NCI-H2171 treated with DMSO at 0.1 percent for 48 hours (cell line): Measurements from ENCODE around the gene SHANK2.
"Not testable (repeated sequence)": the region's sequence is repeated elsewhere in the genome, so short reads cannot be mapped to it uniquely, and the experiment has no call there.

Experiments
- DNase-seq: peaks from one replicate; lab custom pipeline; 2025; lab: John Stamatoyannopoulos, UW

The SHANK2 gene

DNA sequence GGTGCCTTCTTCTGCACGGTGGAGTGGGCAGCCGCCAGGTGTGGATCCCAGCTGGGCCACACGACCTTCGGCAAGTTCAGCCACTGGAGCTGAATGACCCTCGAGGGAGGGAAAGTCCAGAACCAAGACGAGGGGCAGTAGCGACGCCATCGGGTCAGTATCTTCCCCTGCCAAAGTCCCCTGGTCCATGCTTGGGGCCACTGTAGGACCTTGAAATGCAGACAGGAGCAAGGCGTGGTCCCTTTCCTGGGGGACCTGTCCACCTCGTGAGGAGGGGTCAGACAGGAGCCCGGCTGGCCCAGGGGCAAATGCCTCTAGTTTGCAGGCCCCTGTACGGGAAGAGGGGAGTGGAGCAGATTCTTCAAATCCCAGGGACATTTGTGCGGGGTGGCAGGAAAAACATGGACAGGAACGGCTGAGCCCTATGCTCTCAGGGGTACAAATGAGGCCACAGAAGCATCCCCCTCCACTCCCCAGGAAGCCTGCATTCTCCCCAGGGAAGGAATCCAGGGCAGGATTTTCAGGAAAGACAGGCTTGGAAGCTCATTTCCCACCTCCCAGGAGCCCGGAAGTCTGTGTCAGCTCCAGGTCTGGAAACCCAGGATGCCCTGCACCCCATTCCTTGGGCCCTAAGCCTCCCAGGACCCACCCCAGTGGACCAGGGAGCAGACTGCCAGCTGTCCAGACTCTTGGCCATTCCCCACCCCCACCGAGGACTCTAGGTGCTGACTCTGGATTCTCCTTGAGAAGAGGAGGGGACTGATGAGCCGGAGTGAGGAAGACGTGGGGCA lies 6.6 kb downstream of the SHANK2 start:
- DNase-seq, result no peak

DNA sequence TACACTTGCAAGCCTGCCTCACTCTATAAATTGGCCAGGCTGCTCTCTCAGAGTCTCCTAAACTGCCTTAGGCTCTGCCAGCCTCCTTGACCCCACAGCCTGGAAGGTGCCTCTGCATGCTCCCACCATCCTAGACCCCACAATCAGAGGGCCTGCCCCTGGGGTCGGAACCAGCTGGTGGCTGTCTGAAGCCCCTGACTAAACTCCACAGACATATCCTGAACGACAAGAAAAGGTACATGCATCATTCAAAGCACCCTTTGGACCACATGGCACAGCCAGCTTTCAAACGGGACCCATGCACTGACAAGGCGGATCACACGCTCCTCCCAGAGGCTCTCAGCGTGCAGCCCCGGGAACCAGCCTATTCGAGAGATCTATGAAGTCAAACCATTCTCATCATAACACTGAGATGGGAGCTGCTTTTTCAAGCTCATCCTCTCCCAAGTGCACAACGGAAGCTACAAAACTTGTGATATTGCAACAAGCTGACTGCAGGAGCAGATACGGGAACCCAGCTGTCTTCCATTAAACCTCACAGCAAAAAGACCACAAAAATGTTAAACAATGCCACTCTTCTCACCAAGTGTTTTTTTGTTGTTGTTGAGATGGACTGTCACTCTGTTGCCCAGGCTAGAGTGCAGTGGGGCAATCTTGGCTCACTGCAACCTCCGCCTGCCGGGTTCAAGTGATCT lies 8.1 kb downstream of the SHANK2 start:
- DNase-seq, result no peak

DNA sequence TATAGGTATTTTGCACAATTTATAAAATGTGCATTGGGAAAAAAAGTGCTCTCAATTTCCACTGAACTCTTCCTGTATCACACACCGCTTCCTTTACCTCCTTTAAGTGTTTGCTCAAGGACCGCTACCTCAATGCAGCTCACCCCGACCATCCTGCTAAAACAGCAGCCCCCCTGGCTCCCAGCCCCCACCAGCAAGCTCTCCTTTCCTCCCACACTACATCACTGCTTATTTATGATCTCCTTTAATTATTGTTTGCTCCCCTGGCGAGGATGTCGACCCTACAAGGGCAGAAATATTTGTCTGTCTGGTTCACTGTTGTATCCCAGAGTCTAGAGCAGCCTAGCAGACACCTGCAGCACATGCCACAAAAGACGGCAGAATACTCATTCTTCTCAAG lies 10.0 kb downstream of the SHANK2 start:
- no peak for DNase-seq

DNA sequence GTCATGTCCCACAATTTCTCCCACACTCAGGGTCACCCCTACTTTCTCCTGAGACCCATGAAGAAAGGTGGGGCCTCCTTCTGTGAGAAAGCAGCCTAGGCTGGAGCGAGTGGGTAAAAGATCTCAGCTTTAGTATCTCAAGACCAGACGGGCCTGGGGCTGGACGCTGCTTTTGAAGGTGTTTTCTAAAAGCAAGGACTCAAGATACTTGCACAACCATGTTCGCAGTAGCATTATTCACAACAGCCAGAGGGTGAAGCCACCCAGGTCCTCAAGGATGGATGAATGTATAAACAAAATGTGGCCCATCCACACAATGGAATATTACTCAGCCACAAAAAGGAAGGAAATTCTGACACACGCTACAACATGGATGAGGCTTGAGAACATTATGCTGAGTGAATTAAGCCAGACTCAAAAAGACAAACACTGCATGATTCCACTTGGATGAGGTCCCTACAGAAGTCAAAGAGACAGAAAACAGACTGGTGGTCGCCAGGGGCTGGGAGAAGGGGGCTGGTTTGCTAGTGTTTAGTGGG lies 10.6 kb downstream of the SHANK2 start:
- no peak for DNase-seq

DNA sequence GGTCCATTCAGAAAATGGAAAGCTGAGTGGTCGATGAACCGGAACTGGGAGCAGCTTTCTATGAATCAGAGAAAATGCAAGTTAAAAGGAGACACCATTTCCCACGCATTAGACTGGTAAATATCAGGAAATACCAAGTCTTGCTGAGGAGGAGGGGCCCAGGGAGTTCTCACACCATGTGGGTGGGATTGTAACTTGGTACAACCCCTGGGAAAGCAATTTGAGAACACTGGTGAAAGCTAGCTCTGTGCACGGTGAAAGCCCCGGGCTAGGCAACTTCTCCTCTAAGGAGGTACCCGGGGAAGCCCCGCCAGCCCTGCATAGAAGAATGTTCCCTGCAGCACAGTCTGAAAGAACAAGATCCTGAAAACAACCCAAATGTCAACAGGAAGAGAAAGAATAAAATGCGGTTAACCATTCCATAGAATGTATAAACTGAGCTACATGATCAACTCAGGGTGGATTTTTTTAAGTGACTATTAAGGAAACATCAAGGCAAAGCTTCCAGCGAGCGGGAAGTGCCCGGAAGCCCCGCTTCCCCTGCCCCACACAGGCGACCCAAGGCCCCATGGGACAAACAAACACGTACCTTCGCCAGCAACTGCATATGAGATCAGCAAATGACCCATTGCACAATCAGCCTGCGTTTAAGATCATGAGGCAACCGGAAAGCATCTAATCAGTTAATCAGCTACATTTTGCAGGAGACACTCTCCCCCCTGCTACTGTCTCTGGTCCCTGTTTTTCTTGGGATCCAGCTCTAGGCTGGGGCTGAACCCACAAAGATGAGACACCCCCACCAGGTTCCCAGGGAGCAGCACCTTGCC lies 11.3 kb downstream of the SHANK2 start:
- DNase-seq, result peak; percentile 3

DNA sequence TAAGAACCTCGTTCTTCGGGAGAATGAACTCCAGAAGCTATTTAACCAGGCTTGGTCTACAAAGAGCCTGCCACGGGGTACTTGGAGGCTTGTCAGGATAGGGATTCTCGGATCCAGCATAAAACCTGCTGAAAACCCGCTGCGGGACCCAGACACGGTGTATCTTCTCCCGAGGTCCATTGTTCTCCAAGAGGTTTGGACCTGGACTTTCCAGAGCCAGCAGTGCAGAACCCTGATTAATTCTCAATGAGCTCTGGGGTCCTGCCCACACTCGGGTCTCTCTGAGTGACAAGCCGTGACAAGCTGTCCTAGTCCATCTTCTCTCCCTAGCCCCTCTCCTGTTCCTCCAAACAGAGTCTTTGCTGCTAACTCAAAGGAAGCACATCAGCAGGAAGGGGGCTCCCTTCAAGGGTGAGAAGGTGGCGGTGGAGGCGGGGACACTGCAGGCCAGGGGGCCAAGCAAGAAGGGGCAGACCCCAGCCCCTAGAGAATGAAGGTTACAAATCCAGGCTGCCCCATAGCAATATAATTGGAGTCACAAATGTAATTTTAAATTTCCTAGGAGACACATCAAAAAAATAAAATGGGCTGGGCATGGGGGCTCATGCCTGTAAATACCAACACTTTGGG lies 12.2 kb downstream of the SHANK2 start:
- no peak for DNase-seq

DNA sequence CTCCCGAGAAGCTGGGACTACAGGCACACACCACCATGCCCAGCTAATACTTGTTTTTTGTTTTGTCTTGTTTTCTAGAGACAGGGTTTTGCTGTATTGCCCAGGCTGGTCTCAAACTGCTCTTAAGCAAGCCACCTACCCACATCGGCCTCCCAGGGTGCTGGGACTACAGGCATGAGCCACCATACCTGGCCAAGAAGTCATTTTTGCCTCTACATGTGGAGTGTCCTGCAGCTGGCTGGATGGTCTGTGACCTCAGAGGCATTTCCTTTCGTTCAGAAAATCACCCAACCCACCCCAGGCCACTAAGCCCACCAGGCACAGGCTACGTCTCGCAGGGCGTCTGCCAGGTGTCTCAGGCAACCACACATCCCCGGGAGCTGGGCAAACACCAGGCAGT lies 12.8 kb downstream of the SHANK2 start:
- DNase-seq, result no peak

DNA sequence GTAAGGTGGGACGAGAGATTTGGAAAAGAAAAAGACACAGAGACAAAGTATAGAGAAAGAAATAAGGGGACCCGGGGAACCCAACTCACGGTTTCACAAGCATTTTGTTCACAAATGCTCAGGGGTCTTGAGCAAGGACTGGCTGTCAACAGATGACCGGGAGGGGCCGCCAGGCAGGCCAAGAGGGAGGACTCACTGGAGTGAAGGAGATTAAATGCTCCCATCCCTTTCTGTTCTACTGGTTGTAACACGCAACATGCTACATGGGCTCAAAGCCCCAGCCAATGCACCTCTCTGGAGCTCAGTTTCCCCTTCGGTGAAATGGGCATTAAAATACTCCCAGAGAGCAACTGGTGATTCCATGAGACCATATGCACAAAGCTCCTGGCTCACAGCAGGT lies 13.4 kb downstream of the SHANK2 start:
- DNase-seq, result no peak

DNA sequence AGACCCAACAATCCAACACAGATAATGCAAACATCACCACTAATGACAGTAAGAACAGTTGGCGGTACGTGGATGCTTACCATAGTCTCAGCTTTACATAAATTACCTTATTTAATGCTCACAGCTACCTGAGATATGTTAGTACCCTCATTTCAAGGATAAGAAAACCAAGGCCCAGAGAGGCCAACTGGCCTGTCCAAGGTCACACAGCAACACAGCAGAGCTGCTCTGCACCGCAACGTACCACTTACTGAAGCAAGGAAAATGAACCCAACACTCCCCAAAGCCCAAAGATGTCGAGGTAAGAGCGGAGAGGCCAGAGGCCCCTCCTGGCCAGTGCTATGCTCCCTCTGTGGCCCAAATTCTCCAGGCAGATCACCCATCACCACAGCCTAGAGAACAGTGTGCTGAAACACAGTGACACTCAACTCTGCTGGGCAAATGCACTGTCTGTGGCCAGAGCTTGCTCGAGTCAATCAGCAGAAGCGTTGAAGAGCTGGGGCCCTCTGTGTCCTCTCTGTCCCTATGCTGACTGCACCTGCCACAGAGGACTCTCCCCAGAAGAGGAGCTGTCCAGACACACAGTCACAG lies 14.0 kb downstream of the SHANK2 start:
- no peak for DNase-seq

DNA sequence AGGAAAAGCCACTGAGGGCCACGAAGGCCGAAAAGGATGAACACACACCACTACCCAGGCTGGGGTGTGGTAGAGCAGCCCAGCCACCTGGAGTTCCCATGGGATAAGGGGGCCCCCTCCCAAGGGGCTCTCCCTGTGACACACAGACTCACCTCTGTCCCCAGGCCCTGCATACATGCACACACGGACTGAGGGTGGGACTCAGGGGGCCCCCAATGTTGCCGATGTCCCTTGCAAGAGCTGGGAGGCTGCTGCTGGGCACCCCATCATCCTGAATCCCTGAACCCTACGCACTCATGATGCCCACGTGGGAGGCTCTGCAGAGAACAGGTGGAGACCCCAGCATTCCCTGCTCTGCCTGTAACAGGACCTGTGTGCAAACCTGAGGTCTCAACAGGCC lies 14.5 kb downstream of the SHANK2 start:
- no peak for DNase-seq

DNA sequence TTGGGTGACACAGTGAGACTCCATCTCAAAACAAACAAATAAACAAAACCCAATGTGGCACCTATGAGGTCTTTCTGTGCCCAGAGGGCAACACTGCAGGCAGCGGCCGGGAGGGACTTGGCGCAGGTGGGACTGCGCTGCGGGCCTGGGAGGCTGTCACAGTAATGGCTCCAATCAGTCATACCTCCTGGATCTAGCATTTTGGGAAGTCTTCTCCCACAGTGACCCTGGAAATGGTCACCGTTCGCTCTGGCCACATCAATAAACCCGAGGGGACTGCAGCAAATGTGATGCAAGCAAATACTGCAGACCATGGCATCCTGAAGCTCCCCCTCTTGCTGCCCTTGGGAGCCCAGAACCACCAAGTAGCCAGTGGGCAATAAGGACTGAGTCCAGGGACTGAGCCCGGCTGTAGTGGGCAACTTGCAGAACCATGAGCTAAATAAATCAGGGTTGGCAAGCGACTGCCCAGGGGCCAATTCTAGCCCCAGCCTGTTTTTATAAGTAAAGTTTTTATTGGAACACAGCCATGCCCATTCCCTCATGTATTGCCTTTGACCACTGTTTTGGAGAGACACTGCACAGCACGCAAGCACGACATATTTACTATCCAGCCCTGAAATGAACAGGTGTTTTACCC lies 15.4 kb downstream of the SHANK2 start:
- DNase-seq, result no peak

DNA sequence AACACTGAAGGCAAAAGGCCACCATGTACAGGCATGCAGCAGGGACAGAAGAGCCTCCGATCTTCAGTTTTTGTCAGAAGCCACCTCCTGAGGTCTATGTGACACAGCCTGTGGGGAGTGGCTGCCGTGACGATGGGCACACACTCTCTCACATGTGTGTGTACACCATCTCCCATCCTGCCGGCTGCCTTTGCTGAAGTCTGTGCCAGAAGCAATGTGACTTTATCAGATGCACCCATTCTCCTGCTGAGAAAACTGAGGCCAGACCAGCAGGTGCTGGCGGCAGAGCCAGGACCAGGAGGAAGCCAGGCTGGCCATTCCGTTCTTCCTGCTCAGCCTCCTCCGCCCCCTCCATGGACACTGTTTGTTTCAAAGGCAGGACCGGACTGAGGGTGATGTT lies 16.7 kb downstream of the SHANK2 start:
- DNase-seq, result no peak

DNA sequence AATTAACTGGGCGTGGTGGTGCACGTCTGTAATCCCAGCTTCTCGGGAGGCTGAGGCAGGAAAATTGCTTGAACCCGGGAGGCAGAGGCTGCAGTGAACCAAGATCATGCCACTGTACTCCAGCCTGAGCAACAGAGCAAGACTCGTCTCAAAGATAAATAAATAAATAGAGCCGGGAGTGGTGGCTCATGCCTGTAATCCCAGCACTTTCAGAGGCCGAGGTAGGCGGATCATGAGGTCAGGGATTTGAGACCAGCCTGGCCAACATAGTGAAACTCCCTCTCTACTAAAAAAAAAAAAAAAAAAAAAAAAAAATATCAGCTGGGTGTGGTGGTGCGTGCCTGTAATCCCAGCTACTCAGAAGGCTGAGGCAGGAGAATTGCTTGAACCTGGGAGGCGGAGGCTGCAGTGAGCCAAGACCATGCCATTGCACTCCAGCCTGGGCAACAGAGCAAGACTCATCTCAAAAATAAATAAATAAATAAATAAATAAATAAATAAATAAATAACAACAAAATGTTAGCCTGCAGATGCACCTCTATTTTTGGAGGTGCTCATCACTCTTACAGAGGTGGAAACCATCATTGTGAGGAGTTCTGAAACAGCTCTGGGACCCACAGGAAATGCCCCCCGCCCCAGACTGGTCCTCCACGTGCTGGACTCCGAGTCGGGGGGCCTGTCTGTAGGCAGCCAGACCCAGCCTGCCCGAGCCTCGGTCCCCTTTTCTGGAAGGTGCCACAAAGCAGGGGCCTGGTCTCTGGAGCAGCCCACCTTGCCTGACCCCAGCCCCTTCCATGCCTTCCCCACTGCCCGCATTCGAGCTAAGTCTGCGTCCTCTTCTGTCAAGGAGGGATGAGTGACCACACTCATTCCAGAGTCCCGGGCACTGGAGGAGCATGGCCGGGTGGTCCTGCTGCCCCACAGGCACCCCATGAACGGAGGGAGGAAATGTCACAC lies 18.2 kb downstream of the SHANK2 start:
- not testable (repeated sequence) for DNase-seq

DNA sequence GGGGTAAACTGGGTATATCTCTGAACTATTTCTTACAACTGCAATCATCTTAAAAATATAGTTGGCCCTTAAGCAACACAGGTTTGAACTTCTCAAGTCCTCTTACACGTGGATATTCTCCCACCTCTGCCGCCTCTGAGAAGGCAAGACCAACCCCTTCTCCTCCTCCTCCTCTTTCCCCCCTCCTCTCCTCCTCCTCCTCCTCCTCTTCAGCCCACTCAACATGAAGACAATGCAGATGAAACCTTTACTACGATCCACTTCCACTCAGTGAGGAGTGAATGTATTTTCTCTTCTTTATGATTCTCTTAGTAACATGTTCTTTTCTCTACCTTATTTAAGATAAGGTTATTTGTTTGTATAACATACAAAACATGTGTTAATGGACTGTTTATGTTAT lies 20.0 kb downstream of the SHANK2 start:
- no peak for DNase-seq

DNA sequence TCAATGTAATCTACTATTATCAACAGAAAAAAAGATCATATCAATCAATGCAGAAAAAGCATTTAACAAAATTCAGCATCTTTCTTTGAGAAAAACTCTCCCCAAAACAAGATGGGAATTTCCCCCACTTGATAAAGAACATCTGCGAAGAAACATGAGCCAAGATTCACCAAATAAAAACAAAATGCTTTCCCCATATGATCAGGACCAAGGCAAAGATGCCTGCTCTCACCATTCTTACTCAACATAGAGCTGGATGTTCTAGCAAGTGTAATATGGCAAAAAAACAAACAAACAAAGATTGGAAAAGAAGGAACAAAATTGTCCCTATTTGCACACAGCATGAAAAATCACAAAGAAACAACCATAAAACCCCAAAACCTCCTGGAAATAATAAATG lies 23.4 kb downstream of the SHANK2 start:
- no peak for DNase-seq

DNA sequence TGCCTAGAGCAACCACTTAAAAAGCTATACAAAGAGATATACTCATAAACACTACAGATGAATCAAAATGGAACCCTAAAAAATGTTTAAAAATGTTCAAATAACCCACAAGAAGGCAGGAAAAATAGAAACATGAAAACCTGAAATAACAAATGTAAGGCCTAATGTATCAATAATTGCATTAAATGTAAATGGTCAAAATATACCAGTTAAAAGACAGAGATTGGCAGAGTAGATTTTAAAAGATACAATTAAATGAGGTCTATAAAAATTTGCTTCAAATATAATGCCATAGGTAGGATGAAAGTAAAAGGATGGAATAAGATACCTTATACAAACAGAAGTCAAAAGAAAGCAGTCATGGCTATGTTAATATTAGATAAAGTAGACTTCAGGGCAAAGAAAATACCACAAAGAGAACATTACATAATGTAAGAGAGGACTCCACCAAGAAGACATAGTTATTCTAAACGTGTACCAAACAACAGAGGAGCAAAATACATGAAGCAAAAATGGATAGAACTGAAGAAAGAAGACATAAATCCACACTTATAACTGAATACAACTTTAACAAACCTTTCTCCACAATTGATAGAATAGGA lies 25.2 kb downstream of the SHANK2 start:
- no peak for DNase-seq

DNA sequence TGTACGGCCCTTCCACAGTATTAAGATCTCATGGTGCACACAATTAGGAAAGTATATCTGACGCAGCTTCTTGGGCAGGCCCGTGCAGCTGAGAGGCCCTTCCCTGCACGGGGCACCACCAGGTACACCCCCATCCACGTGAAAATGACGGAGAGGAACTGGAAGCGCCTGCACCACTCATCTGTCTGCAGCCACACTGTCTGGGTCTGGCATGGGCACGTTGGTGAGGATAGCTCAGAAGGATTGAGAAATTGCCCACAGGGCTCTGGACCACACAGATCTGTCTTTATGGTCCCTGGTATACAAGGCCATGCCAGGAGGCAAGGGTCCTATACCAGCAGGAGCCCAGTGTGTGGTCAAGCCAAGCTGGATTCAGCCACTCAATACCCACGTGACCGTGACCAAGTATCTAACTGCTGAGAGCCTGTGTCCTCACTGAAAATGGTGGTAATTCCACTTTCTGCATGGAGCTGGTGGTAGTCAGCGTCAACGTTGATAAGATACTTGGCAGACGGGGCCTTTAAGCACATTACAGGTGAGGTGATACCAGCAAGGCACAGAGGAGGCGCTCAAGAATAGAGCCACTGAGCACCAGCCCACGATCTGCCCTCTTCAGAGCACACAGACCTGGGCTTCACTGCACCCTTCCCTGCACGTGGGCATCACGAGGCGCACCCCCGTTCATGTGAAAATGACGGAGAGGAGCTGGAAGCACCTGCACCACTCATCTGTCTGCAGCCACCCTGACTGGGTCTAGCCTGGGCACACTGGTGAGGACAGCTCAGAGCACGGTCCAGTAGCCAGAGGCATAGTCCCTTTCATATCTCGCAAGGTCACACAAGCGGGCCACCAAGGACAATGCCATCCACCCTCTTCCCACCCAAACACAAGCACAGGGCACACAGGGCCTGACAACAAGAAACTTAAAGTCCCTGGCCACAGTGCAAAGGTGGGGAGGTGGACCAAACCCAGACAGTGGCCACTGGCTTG lies 28.4 kb downstream of the SHANK2 start:
- DNase-seq, result no peak

DNA sequence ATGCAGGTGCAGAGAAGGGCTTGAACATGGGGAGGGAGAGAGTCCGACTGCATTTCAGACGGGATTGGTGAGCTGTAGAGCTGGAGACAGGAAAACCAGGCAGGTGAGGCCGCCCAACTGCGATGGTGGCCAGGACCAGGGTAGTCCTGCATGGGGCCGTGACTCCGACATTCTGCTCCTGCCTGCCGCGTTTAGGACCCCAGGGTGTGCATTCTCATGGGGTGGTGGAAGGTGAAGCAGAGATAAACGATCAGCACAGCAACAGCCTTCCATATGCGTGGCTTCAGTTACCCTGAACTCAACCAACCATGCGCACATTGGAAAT lies 29.3 kb downstream of the SHANK2 start:
- no peak for DNase-seq
